Panc1 (cell line): ENCODE data around the gene D2HGDH. TPM values are rescaled to one million over a fixed set of nuclear protein-coding genes. Genes with fewer than 3 reads are reported as not detected.

Source experiments
- ATAC-seq: fragments of 200-7000 bp; cut with Tn5 transposase; 2 replicates; pipeline ENCODE4 v1.9.1; 2020; ENCODE audit warnings: mild to moderate bottlenecking, moderate library complexity
- BruUV-seq: library from RNA; stranded (reverse); fragments of 400-500 nt; replicated peaks from 2 replicates; lab custom pipeline; 2021; lab: Mats Ljungman, UMichigan
- CTCF ChIA-PET: fragments of 300-600 bp; sonication (Branson Sonifier 250); formaldehyde crosslinking; loops from one replicate; lab custom pipeline; 2022; ENCODE audit warnings: antibody characterized with exemption; lab: Charles Lee
- POLR2A ChIA-PET: fragments of 300-600 bp; sonication (Branson Sonifier 250); formaldehyde crosslinking; loops from one replicate; lab custom pipeline; 2022; ENCODE audit warnings: antibody characterized with exemption; lab: Charles Lee
- DNase-seq: peaks from one replicate; pipeline ENCODE4 v3.0.0-alpha.2; 2010; ENCODE audit warnings: low read depth, low spot score
- H3K27ac ChIP-seq: 2 replicates; pipeline ENCODE4 v1.5.1; 2011; ENCODE audit warnings: mild to moderate bottlenecking, low read length, inconsistent platforms
- H3K27me3 ChIP-seq: fragments of 200-500 bp; sonication (Bioruptor generic); 2 replicates; pipeline ENCODE4 v1.6.0; 2014; ENCODE audit warnings: low read length, inconsistent platforms; ENCODE audit not compliant: control insufficient read depth, insufficient read depth
- H3K36me3 ChIP-seq: fragments of 200-500 bp; sonication (Bioruptor generic); 2 replicates; pipeline ENCODE4 v1.5.1; 2014; ENCODE audit warnings: inconsistent platforms, mild to moderate bottlenecking, low read length, moderate library complexity; ENCODE audit not compliant: control insufficient read depth, insufficient read depth
- H3K4me1 ChIP-seq: 2 replicates; pipeline ENCODE4 v1.5.1; 2011; ENCODE audit warnings: inconsistent platforms, mild to moderate bottlenecking, low read length, moderate library complexity; ENCODE audit not compliant: control insufficient read depth, insufficient read depth
- H3K4me3 ChIP-seq, 2 experiments: 2 replicates each; pipeline ENCODE4 v1.5.1; 2011 to 2012; ENCODE audit warnings: low read depth in 2 of 2, low read length in 2 of 2, mild to moderate bottlenecking in 2 of 2, inconsistent platforms in 1 of 2, moderate library complexity in 1 of 2
- H3K9me3 ChIP-seq: fragments of 200-500 bp; sonication (Bioruptor generic); 2 replicates; pipeline ENCODE4 v1.5.1; 2014; ENCODE audit warnings: low read depth, mild to moderate bottlenecking, inconsistent platforms, low read length, moderate library complexity; ENCODE audit not compliant: control insufficient read depth, insufficient read depth
- POLR2AphosphoS5 ChIP-seq: IDR thresholded peaks from 2 replicates; pipeline ENCODE4 v1.6.1; 2012; ENCODE audit warnings: mild to moderate bottlenecking, low read depth, low read length, moderate library complexity
- SIN3A ChIP-seq: IDR thresholded peaks from 2 replicates; pipeline ENCODE4 v1.6.1; 2012; ENCODE audit warnings: low read depth, mild to moderate bottlenecking, low read length, moderate library complexity, borderline replicate concordance; ENCODE audit not compliant: insufficient read depth
- TCF7L2 ChIP-seq: IDR thresholded peaks from 2 replicates; pipeline ENCODE4 v1.6.1; 2011; ENCODE audit warnings: mild to moderate bottlenecking, low read depth, low read length, inconsistent platforms
- in situ Hi-C: cut with HindIII; loops from 2 replicates; pipeline ENCODE4 v1.10.0; 2016; ENCODE audit warnings: low sequenced_read_pairs, low pct_unique_long_range_greater_than_20kb
- intact Hi-C: fragments of 100-400 bp; cut with micrococcal nuclease; formaldehyde crosslinking; loops from one replicate; pipeline ENCODE4 v1.10.0; 2022; ENCODE audit not compliant: unreplicated experiment
- total RNA-seq: library from RNA; stranded (reverse); gene quantifications from one replicate; pipeline ENCODE4 v1.2.1, GENCODE V29; 2021; ENCODE audit not compliant: unreplicated experiment
- TF ChIP-seq, protein P1 (sequence below), 2 experiments: IDR thresholded peaks; 2 replicates each; pipeline ENCODE4 v1.6.1; 2011 to 2012; ENCODE audit warnings: low read depth in 2 of 2, control low read depth in 1 of 2, low read length in 1 of 2, mild to moderate bottlenecking in 1 of 2, moderate library complexity in 1 of 2; ENCODE audit not compliant: insufficient read depth in 1 of 2
- TF ChIP-seq, protein P2 (sequence below): fragments of 450-650 bp; IDR thresholded peaks from 2 replicates; pipeline ENCODE4 v1.5.1; 2017; ENCODE audit warnings: mild to moderate bottlenecking

The D2HGDH gene
- total RNA-seq, 1 experiment from 2014 or later: 53.0 TPM

DNA sequence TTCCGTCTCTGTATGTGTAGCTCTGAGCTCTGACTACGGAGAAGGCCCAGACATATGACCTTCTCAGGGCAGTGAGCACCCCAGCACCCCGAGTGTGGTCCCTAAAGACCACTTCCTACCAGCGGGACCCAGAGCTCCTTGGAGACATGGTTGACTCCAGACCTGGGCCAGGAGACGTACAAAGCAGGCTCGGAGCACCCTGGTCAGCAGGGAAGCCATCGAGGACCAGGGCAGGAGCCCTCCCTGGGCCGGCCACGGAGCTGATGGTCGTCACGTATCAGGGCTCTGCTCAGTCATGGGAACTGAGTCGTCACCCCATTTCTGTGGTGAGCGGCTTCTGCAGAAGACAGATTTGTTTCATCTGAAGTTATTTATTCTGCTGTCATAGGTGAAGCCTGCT lies 61.8 kb downstream of the D2HGDH start:
- POLR2A ChIA-PET: no interaction called here
- CTCF ChIA-PET: interaction anchor here (0.6 kb wide), 1 partner anchor 63 kb away, joined by 6 read pairs; no protein-coding TSS in a partner anchor
- H3K4me1 ChIP-seq: no peaks in the 10 kb centered on the region
- H3K27me3 ChIP-seq: no peaks in the 10 kb centered on the region
- no peaks in the 10 kb centered on the region for H3K9me3 ChIP-seq
- in situ Hi-C loops: no loop called here
- H3K27ac ChIP-seq: no peak overlapping the region
- intact Hi-C loops: no loop called here
- no peak for ATAC-seq
- H3K4me3 ChIP-seq: no peak overlapping the region
- no TSS peak for BruUV-seq
- no peaks in the 10 kb centered on the region for H3K36me3 ChIP-seq
- DNase-seq: no peak
- no peak for TF ChIP-seq SIN3A
- no peak for TF ChIP-seq POLR2AphosphoS5
- TF ChIP-seq, protein P1, sequence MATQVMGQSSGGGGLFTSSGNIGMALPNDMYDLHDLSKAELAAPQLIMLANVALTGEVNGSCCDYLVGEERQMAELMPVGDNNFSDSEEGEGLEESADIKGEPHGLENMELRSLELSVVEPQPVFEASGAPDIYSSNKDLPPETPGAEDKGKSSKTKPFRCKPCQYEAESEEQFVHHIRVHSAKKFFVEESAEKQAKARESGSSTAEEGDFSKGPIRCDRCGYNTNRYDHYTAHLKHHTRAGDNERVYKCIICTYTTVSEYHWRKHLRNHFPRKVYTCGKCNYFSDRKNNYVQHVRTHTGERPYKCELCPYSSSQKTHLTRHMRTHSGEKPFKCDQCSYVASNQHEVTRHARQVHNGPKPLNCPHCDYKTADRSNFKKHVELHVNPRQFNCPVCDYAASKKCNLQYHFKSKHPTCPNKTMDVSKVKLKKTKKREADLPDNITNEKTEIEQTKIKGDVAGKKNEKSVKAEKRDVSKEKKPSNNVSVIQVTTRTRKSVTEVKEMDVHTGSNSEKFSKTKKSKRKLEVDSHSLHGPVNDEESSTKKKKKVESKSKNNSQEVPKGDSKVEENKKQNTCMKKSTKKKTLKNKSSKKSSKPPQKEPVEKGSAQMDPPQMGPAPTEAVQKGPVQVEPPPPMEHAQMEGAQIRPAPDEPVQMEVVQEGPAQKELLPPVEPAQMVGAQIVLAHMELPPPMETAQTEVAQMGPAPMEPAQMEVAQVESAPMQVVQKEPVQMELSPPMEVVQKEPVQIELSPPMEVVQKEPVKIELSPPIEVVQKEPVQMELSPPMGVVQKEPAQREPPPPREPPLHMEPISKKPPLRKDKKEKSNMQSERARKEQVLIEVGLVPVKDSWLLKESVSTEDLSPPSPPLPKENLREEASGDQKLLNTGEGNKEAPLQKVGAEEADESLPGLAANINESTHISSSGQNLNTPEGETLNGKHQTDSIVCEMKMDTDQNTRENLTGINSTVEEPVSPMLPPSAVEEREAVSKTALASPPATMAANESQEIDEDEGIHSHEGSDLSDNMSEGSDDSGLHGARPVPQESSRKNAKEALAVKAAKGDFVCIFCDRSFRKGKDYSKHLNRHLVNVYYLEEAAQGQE (IDR thresholded peaks at IDR 0.05; ENCODE audit: insufficient read depth in 1 of 2, low read depth in 2 of 2, low read length in 1 of 2): no peak
- TF ChIP-seq, protein P2, sequence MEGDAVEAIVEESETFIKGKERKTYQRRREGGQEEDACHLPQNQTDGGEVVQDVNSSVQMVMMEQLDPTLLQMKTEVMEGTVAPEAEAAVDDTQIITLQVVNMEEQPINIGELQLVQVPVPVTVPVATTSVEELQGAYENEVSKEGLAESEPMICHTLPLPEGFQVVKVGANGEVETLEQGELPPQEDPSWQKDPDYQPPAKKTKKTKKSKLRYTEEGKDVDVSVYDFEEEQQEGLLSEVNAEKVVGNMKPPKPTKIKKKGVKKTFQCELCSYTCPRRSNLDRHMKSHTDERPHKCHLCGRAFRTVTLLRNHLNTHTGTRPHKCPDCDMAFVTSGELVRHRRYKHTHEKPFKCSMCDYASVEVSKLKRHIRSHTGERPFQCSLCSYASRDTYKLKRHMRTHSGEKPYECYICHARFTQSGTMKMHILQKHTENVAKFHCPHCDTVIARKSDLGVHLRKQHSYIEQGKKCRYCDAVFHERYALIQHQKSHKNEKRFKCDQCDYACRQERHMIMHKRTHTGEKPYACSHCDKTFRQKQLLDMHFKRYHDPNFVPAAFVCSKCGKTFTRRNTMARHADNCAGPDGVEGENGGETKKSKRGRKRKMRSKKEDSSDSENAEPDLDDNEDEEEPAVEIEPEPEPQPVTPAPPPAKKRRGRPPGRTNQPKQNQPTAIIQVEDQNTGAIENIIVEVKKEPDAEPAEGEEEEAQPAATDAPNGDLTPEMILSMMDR: no peak
- no peak for TF ChIP-seq TCF7L2

DNA sequence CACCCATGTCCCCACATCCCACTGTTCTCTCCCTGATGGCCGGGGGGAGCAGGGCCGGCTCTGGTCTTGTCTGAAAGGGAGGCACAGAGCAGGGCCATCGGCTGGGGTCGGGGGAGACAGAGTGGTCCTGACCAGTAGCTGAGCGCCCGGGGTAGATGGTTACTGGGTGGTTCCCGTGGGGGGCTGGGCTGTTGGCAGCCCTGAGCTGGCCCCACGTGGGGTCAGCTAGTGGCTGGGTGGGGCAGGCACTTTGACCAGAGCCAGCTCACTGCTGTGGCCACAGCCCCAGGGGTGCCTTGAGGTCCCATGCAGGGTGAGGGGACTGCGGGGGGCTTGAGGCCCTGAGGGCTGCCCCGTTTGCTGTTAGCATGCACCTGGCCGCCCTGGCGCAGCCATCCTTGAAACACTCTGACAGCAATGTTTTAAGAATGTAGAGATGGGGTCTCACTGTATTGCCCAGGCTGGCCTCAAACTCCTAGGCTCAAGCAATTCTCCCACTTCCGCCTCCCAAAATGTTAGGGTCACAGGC lies 62.2 kb downstream of the D2HGDH start:
- intact Hi-C loops: no loop called here
- ATAC-seq (no peak), DNase-seq (no peak)
- ChIA-PET POLR2A (no interaction called here), CTCF (interaction anchor here (0.6 kb wide), 1 partner anchor 63 kb away, joined by 6 read pairs; no protein-coding TSS in a partner anchor)
- no peaks in the 10 kb centered on the region for H3K36me3 ChIP-seq
- BruUV-seq: no TSS peak
- no peak overlapping the region for H3K4me3 ChIP-seq
- no peaks in the 10 kb centered on the region for H3K9me3 ChIP-seq
- TF ChIP-seq, protein P1 (IDR thresholded peaks at IDR 0.05; ENCODE audit: insufficient read depth in 1 of 2, low read depth in 2 of 2, low read length in 1 of 2): no peak
- TF ChIP-seq, protein P2: no peak
- TF ChIP-seq SIN3A (no peak), TCF7L2 (no peak), POLR2AphosphoS5 (no peak)
- in situ Hi-C loops: no loop called here
- no peaks in the 10 kb centered on the region for H3K4me1 ChIP-seq
- H3K27me3 ChIP-seq: no peaks in the 10 kb centered on the region
- H3K27ac ChIP-seq: no peak overlapping the region
